ENCODE data around the gene ERICH4. TPM values are rescaled to one million over a fixed set of nuclear protein-coding genes. Genes with fewer than 3 reads are reported as not detected.
"Not testable (repeated sequence)": the region's sequence is repeated elsewhere in the genome, so short reads cannot be mapped to it uniquely, and the experiment has no call there.

ERICH4 gene
- total RNA-seq, 1 donor = not detected

- Histone ChIP-seq H3K79me2 (ENCODE audit: insufficient read depth, low read length) (peaks cover 5% of the 10 kb centered on the region), H3K4me1 (ENCODE audit: insufficient read depth, low read length) (peaks cover 10% of the 10 kb centered on the region), H3K27me3 (ENCODE audit: insufficient read depth, low read length) (no peaks in the 10 kb centered on the region), H3K4me3 (ENCODE audit: insufficient read depth, low read length) (no peak overlapping the region), H4K20me1 (ENCODE audit: insufficient read depth, low read length) (peaks cover 15% of the 10 kb centered on the region), H3K36me3 (ENCODE audit: insufficient read depth, low read length) (peaks cover 3% of the 10 kb centered on the region), H2AFZ (ENCODE audit: low read length) (no peak overlapping the region), H3K9me3 (ENCODE audit: low read depth, low read length) (no peaks in the 10 kb centered on the region), H3K27ac (ENCODE audit: low read depth, low read length) (no peak overlapping the region), H3K4me2 (ENCODE audit: insufficient read depth, low read length) (no peak overlapping the region)
- DNase-seq (ENCODE audit: insufficient read length, low spot score, missing footprints) = no peak
- TF ChIP-seq CTCF (IDR thresholded peaks at IDR 0.05; ENCODE audit: extremely low read depth, low read depth, low read length) = no peak
These were observed 35.7 kb upstream of the ERICH4 start for GRCh38 chr19:41407271-41407670.

- Histone ChIP-seq H3K36me3 (ENCODE audit: insufficient read depth, low read length) (peaks cover 3% of the 10 kb centered on the region), H3K27me3 (ENCODE audit: insufficient read depth, low read length) (no peaks in the 10 kb centered on the region), H2AFZ (ENCODE audit: low read length) (no peak overlapping the region), H3K27ac (ENCODE audit: low read depth, low read length) (no peak overlapping the region), H3K4me2 (ENCODE audit: insufficient read depth, low read length) (no peak overlapping the region), H3K9me3 (ENCODE audit: low read depth, low read length) (no peaks in the 10 kb centered on the region), H3K4me3 (ENCODE audit: insufficient read depth, low read length) (no peak overlapping the region), H4K20me1 (ENCODE audit: insufficient read depth, low read length) (peaks cover 15% of the 10 kb centered on the region), H3K79me2 (ENCODE audit: insufficient read depth, low read length) (peaks cover 2% of the 10 kb centered on the region), H3K4me1 (ENCODE audit: insufficient read depth, low read length) (peaks cover 10% of the 10 kb centered on the region)
- TF ChIP-seq CTCF (IDR thresholded peaks at IDR 0.05; ENCODE audit: extremely low read depth, low read depth, low read length) = no peak
- no peak for DNase-seq (ENCODE audit: insufficient read length, low spot score, missing footprints)
These were observed 34.7 kb upstream of the ERICH4 start for GRCh38 chr19:41408256-41408655.

GRCh38 chr19:41408846-41409245 lies 34.1 kb upstream of the ERICH4 start:
- peaks cover 10% of the 10 kb centered on the region for H3K4me1 ChIP-seq (ENCODE audit: insufficient read depth, low read length)
- H4K20me1 ChIP-seq (ENCODE audit: insufficient read depth, low read length) = peaks cover 15% of the 10 kb centered on the region
- not testable (repeated sequence) for H3K9me3 ChIP-seq (ENCODE audit: low read depth, low read length); H3K4me3 ChIP-seq (ENCODE audit: insufficient read depth, low read length); H3K27me3 ChIP-seq (ENCODE audit: insufficient read depth, low read length); H2AFZ ChIP-seq (ENCODE audit: low read length); DNase-seq (ENCODE audit: insufficient read length, low spot score, missing footprints); H3K4me2 ChIP-seq (ENCODE audit: insufficient read depth, low read length); H3K79me2 ChIP-seq (ENCODE audit: insufficient read depth, low read length); H3K36me3 ChIP-seq (ENCODE audit: insufficient read depth, low read length); H3K27ac ChIP-seq (ENCODE audit: low read depth, low read length)

GRCh38 chr19:41409288-41409687 lies 33.7 kb upstream of the ERICH4 start:
- Histone ChIP-seq H3K79me2 (ENCODE audit: insufficient read depth, low read length) (no peaks in the 10 kb centered on the region), H3K27ac (ENCODE audit: low read depth, low read length) (no peak overlapping the region), H3K27me3 (ENCODE audit: insufficient read depth, low read length) (no peaks in the 10 kb centered on the region), H3K4me1 (ENCODE audit: insufficient read depth, low read length) (peaks cover 10% of the 10 kb centered on the region), H3K9me3 (ENCODE audit: low read depth, low read length) (no peaks in the 10 kb centered on the region), H4K20me1 (ENCODE audit: insufficient read depth, low read length) (peaks cover 15% of the 10 kb centered on the region), H3K4me2 (ENCODE audit: insufficient read depth, low read length) (no peak overlapping the region), H2AFZ (ENCODE audit: low read length) (no peak overlapping the region), H3K36me3 (ENCODE audit: insufficient read depth, low read length) (peaks cover 3% of the 10 kb centered on the region), H3K4me3 (ENCODE audit: insufficient read depth, low read length) (no peak overlapping the region)
- TF ChIP-seq CTCF (IDR thresholded peaks at IDR 0.05; ENCODE audit: extremely low read depth, low read depth, low read length) = no peak
- DNase-seq (ENCODE audit: insufficient read length, low spot score, missing footprints) = peak; percentile 87

Data from osteoblast (primary cell).